HCEC 1CT (cell line): ENCODE measurements around the gene TMEM198.

ENCODE experiments used
- DNase-seq: peaks from one replicate; pipeline ENCODE4 v3.0.0-alpha.2; 2017

The TMEM198 gene

DNA sequence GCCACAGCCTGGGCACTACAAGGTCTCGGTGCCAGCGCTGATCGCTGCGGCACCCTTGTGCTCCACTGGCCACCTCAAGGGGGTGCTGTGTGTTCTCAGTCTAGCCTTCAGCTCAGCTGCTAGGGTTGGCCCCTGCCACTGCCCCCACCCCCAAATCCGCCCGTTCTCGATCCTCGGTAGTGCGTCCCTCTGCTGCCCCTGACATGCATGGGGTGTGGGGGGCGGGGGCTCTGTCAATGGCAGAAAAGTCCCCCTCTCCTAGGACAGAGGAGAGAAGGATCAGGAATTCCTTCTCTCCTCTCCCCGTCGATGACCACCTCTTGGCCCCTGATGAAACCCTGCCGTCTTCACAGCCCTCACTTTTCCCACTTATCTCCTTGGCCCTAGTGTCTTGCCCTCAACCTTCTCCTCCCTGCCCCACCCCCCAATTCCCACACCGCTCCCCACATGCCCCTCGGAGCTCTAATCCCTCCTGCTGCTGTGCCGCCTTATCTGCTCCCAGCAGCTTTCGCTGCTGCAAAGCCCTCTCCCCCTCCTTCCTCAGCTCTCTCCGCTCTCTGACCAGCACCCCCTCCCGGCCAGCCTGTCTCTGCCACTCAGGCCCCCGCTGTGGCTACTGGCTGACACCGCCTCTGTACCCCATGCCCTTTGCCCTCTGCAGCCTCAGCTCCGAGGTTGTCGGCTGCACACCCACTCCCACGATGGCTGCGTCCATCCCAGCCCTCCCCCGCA, 33.9 kb upstream of the TMEM198 start:
- DNase-seq, result peak; percentile 49

- DNase-seq, result no peak
These were observed 33.2 kb upstream of the TMEM198 start for GRCh38 chr2:219510512-219511135.

DNA sequence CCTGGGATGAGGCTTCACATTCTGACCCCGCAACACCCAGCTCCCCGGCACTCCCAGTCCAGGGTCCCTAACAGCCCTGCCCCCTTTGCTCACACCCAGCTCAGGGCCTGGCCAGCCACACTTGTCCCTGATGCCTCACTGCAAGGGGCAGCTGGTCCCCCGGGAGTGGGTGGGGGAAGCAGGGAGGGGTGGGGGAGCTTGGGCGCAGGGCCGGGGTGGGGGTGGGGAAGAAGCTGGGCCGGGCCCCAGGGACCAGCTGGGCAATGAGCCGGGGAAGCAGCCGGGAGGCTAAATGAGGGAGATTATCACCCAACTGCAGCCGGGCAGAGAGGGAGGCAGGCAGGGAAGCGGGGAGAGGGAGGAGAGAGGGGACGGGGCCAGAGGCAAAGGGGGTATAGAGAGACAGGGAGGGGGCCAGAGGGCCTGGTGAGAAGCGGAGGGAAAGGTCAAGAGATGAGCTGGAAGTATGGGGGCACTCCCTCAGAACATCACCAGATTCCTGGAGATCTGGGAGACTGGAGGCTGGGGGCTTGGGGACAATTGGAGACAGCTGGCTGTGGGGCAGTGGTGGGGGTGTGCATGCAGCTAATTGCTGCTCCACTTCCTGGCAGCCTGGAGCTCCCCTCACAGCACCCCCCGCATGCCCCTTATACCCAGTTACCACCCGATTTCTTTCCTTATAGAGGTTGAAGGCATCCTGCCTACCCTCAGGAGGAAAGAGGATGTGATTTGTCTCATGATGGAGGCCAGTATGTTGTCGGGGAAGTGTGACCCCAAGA, 32.1 kb upstream of the TMEM198 start:
- no peak for DNase-seq

- no peak for DNase-seq
These were observed 31.2 kb upstream of the TMEM198 start for GRCh38 chr2:219512524-219513216.

DNA sequence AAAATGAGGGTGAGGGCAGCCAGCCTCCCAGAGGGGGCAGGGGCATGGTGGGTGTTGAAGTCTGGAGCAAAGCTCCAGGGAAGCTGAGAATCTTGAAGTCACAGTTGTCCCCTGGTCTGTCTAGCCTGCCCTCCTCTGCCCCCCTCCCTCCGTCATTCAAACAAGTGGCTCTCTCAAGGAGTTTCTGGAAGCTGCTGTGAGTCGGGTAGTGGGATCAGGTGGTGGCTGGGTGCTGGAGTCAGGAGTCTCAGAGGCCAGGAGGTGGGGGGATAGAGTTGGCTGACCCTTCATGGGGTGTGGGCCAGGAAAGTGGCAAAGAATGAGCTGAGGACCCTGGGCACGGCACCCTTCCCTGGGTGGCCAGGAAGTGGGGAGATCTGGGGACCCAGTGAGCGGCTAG, 30.0 kb upstream of the TMEM198 start:
- DNase-seq, result no peak

DNA sequence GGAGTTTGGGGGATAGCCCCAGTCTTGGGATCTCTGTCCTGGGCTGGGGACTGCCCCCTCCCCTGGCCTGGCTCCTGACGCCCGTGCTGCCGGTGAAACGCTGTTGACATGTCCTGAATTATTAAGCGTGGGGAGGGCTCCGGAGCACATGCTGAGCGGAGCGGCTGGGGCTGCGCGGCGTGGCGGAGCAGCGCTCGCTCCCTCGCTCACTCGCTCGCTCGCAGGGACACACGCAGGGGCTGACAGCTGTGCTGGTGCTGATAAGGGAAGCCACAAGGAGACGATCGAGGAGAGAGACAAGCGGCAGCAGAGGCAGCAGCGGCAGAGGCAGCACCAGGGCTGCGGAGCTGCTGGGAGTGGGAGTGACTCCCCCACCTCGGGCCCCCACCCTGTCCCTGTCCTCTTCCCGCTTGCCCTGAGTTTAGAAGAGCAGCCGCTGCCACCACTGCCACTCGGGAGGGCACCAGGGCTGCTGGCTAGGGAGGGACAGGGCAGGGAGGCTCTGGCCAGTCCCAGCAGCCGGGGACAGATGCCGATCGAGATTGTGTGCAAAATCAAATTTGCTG, 29.5 kb upstream of the TMEM198 start, which contains the start of gene ASIC4:
ASIC4 (plus strand) TSS at position 287 of the 566 bp plus-strand sequence; CDS start at position 530, 243 bp downstream.
- no peak for DNase-seq

- no peak for DNase-seq
These were observed 29.0 kb upstream of the TMEM198 start for GRCh38 chr2:219514836-219515235.

DNA sequence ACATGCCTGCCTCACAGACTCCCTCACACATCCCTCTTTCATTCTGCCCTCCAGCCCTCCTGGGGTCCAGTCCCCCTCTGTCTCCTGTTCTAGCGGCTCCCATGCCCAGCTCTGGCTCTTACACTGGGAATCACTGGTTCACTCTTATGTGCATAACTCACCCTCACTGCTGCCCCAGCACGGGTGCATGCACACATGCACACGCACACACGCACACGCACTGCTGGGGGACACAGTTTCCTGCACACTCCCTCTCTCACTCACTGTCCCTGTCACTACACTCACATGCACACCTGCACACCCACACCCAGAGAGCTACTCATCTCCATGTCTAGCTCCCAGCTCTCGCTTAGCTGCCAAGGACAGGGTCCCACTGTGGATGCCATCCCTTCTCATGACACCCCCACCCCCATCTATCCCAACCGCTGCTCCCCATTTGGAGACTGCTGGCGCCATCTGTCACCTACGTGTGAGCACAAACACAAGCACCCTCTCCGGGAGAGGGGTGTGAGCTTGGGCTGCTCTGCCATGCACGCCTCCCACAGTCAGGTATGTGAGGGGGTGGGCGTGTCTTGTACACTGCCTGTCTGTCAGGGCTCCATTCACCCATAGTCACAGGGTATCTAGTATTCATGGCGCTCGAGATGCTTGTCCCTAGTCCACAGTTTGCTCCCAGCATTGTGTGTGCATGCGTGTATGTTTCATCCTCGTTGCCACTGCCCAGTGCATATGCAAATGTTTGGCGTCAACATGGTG, 27.8 kb upstream of the TMEM198 start:
- DNase-seq, result no peak

DNA sequence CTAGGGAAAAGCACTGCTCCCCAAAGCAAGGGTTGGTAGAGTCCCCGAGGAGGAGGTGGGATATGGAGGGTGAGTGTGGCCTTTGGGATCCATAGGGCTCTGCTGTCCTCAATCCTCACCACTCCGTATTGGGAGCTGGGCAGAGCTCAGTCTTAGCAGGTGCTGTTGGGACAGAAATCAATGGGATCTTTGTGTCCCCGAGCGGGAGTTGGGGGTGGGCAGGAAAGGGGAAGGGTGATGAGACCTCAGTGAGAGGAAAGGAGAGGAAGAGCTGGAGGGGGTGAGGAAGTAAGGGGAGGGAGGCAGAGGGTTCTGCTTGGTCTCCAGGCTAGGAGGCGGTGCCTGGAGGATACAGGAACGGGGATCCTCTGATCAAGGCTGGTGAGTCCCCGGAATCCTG, 26.9 kb upstream of the TMEM198 start:
- DNase-seq, result no peak

- no peak for DNase-seq
These were observed 25.7 kb upstream of the TMEM198 start for GRCh38 chr2:219517954-219518778.

DNA sequence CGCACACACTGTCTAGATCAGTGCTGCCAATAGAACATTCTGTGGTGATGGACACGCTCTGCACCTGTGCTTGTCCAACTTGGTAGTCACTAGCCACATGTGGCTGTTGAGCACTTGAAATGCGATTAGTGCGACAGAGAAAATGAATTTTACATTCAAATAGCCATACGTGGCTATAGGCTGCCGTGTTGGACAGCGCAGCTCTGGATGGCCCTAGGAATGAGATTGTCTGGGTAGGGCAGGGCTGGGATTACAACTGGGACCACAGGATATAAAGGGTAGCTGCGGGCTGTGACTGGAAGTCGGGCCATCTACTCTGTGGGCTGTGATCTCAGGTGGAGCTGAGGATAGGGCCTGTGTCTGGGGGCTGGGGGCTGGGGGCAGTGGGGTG, 24.3 kb upstream of the TMEM198 start:
- DNase-seq, result no peak

DNA sequence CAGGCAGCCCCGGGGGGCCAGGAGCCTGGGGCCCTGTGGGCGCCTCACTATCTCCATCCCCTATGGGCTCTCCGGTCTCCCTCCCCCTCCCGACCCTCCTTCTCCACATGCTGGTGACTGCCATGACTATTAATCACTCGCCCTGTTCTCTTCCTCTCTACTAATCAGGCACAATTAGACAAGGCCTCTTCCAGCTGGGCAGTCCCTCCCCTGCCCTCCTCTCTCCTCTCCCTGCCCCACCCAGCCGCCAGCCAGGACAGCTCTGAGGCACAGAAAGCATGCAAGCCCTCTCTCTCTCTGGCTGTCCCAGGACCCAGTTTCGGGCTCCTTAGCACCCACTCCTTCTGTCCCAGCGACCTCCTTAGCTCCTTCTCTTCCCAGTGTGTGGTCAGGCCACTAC, 23.7 kb upstream of the TMEM198 start:
- DNase-seq, result no peak

GRCh38 chr2:219521066-219521880, 22.6 kb upstream of the TMEM198 start:
- peak; percentile 37 for DNase-seq

GRCh38 chr2:219522111-219523030, 21.5 kb upstream of the TMEM198 start:
- DNase-seq, result peak; percentile 89

GRCh38 chr2:219523031-219523671, 20.7 kb upstream of the TMEM198 start:
- DNase-seq, result no peak

GRCh38 chr2:219524817-219525216, 19.0 kb upstream of the TMEM198 start:
- no peak for DNase-seq

DNA sequence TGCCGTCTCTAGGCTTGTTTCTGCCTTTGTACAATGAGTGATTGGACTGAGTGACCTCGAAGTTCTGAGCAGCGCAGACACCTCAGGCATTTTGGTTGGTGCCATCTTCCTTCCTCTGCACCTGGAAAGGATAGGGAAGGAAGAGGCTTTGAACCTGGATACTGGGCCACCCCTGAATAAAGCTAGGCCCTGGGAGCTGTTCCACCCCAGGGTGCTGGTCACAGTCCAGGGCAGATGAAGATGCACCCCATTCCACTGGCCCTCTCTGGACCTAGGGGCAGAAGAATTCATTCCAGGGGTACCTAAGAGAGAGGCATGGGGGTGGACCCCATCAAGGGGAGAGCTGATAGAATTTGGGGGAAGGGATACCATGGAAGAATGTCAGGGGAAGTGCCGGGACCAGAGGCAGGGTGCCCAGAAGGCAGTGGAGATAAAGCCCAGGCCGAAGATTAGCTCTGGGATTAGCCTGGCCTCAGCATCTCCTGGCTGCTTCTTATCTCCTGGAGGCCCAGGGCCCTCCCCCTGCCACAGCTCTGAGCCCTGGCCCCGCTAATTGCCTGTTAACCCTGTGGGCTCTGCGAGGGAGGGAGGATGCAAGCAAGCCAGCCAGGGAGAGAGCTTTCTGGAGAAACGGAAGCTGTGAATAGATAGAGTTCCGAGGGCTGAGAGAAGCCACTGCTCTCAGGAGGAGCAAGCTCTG, 18.1 kb upstream of the TMEM198 start:
- DNase-seq, result no peak
